Astrocyte (in vitro differentiated cells and primary cell): Measurements from ENCODE around the gene SCAF8.

Source experiments
- EZH2 ChIP-seq: IDR thresholded peaks from 2 replicates; pipeline ENCODE4 v1.6.1; 2012; ENCODE audit warnings: mild to moderate bottlenecking, low read length, inconsistent platforms; ENCODE audit not compliant: insufficient read depth
- TF ChIP-seq, protein P1 (sequence below): IDR thresholded peaks from 2 replicates; pipeline ENCODE4 v1.5.1; 2011; ENCODE audit warnings: low read depth, mild to moderate bottlenecking, inconsistent platforms, low read length, moderate library complexity; ENCODE audit not compliant: insufficient read depth

DNA sequence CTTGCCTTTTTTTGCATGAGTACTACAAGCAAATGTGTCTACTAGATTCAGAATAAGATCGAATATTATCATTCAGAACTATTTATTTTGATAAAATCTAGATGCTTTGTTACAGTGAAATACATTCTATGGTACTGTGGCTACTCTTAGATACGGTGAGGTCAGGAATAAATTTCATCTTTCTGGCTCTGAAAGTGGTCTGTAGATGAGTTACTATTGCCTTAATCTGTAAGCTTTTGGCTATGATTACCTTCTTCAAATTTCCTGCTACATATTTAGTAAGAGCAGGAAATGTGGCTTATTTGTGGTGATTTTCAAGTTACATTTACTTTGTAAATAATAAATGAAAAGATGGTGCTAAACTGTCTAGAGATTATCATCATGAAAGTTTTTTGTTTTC, 50.0 kb downstream of the SCAF8 start:
- TF ChIP-seq, protein P1, sequence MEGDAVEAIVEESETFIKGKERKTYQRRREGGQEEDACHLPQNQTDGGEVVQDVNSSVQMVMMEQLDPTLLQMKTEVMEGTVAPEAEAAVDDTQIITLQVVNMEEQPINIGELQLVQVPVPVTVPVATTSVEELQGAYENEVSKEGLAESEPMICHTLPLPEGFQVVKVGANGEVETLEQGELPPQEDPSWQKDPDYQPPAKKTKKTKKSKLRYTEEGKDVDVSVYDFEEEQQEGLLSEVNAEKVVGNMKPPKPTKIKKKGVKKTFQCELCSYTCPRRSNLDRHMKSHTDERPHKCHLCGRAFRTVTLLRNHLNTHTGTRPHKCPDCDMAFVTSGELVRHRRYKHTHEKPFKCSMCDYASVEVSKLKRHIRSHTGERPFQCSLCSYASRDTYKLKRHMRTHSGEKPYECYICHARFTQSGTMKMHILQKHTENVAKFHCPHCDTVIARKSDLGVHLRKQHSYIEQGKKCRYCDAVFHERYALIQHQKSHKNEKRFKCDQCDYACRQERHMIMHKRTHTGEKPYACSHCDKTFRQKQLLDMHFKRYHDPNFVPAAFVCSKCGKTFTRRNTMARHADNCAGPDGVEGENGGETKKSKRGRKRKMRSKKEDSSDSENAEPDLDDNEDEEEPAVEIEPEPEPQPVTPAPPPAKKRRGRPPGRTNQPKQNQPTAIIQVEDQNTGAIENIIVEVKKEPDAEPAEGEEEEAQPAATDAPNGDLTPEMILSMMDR = no peak
- no peak for TF ChIP-seq EZH2
